Body of pancreas (tissue), 4 donors: ENCODE results near the gene TRAIP.

ENCODE experiments used
- POLR2A ChIP-seq, 3 donors: fragments of 450-650 bp; IDR thresholded peaks; one replicate each; pipeline ENCODE4 v1.6.1; 2016; ENCODE audit warnings: antibody characterized with exemption in 3 of 3, mild to moderate bottlenecking in 2 of 3
- TF ChIP-seq, protein P1 (sequence below), 7 experiments: fragments of 450-650 bp in 4 of 7; fragments of 200-600 bp in 3 of 7; sonication (generic) in 3 of 7; IDR thresholded peaks; one replicate each; pipeline ENCODE4 v1.5.1; 2016 to 2019; ENCODE audit warnings: antibody characterized with exemption in 7 of 7

DNA sequence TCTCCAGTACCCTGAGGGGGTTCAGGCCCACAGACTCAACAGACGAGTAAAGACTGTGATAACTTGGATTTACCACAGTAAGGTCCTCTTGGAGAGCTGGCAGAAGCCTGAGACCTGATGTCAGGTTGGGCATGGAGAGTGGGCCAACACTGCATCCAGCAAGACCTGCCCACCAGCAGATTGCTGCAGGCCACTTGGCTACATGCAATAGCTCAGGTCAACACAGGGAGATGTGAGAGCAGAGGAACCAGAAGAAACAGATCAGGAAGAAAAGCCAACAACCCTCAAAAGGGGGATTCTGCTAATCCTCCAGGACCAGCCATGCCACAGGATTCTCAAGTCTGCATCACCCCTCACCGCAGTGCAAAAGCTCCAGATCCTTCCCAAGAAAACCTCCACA, 68.3 kb downstream of the TRAIP start:
- TF ChIP-seq POLR2A (IDR thresholded peaks at IDR 0.05): no peak
- TF ChIP-seq, protein P1, sequence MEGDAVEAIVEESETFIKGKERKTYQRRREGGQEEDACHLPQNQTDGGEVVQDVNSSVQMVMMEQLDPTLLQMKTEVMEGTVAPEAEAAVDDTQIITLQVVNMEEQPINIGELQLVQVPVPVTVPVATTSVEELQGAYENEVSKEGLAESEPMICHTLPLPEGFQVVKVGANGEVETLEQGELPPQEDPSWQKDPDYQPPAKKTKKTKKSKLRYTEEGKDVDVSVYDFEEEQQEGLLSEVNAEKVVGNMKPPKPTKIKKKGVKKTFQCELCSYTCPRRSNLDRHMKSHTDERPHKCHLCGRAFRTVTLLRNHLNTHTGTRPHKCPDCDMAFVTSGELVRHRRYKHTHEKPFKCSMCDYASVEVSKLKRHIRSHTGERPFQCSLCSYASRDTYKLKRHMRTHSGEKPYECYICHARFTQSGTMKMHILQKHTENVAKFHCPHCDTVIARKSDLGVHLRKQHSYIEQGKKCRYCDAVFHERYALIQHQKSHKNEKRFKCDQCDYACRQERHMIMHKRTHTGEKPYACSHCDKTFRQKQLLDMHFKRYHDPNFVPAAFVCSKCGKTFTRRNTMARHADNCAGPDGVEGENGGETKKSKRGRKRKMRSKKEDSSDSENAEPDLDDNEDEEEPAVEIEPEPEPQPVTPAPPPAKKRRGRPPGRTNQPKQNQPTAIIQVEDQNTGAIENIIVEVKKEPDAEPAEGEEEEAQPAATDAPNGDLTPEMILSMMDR (IDR thresholded peaks at IDR 0.05): no peak
